ENCODE measurements around the gene AXIN1.
"Not testable (repeated sequence)": the region's sequence is repeated elsewhere in the genome, so short reads cannot be mapped to it uniquely, and the experiment has no call there.

AXIN1 gene

GRCh38 chr16:261031-261691, 91.4 kb downstream of the AXIN1 start:
- no peak overlapping the region for H3K4me3 ChIP-seq (ENCODE audit: low read length)
- no peak overlapping the region for H3K9ac ChIP-seq (ENCODE audit: low read length)
- H3K4me1 ChIP-seq (ENCODE audit: control insufficient read depth, insufficient read depth, low read length) = no peaks in the 10 kb centered on the region
- H3K27me3 ChIP-seq (replicated peaks; ENCODE audit: control insufficient read depth, insufficient read depth, low read length) = no peaks in the 10 kb centered on the region
- peaks cover 58% of the 10 kb centered on the region for H3K36me3 ChIP-seq (ENCODE audit: control insufficient read depth, insufficient read depth, low read length, severe bottlenecking)
- no peaks in the 10 kb centered on the region for H3K9me3 ChIP-seq (ENCODE audit: control insufficient read depth, low read length)
- no peak for DNase-seq (ENCODE audit: low read depth)

- DNase-seq (ENCODE audit: low read depth) = no peak
- no peaks in the 10 kb centered on the region for H3K4me1 ChIP-seq (ENCODE audit: control insufficient read depth, insufficient read depth, low read length)
- H3K9ac ChIP-seq (ENCODE audit: low read length) = no peak overlapping the region
- H3K4me3 ChIP-seq (ENCODE audit: low read length) = no peak overlapping the region
- no peaks in the 10 kb centered on the region for H3K27me3 ChIP-seq (replicated peaks; ENCODE audit: control insufficient read depth, insufficient read depth, low read length)
- H3K36me3 ChIP-seq (ENCODE audit: control insufficient read depth, insufficient read depth, low read length, severe bottlenecking) = peaks cover 66% of the 10 kb centered on the region
- H3K9me3 ChIP-seq (ENCODE audit: control insufficient read depth, low read length) = no peaks in the 10 kb centered on the region
Measured at GRCh38 chr16:260326-260725, 92.2 kb downstream of the AXIN1 start.

- Histone ChIP-seq H3K4me3 (ENCODE audit: low read length) (no peak overlapping the region), H3K36me3 (ENCODE audit: control insufficient read depth, insufficient read depth, low read length, severe bottlenecking) (peaks cover 67% of the 10 kb centered on the region), H3K27me3 (replicated peaks; ENCODE audit: control insufficient read depth, insufficient read depth, low read length) (no peaks in the 10 kb centered on the region), H3K9me3 (ENCODE audit: control insufficient read depth, low read length) (no peaks in the 10 kb centered on the region), H3K9ac (ENCODE audit: low read length) (no peak overlapping the region), H3K4me1 (ENCODE audit: control insufficient read depth, insufficient read depth, low read length) (no peaks in the 10 kb centered on the region)
- DNase-seq (ENCODE audit: low read depth) = no peak
Measured at GRCh38 chr16:259814-260253, 92.7 kb downstream of the AXIN1 start.

GRCh38 chr16:259226-259625, 93.3 kb downstream of the AXIN1 start:
- DNase-seq (ENCODE audit: low read depth) = no peak
- Histone ChIP-seq H3K9ac (ENCODE audit: low read length) (no peak overlapping the region), H3K9me3 (ENCODE audit: control insufficient read depth, low read length) (no peaks in the 10 kb centered on the region), H3K4me3 (ENCODE audit: low read length) (no peak overlapping the region), H3K4me1 (ENCODE audit: control insufficient read depth, insufficient read depth, low read length) (no peaks in the 10 kb centered on the region), H3K36me3 (ENCODE audit: control insufficient read depth, insufficient read depth, low read length, severe bottlenecking) (peaks cover 66% of the 10 kb centered on the region), H3K27me3 (replicated peaks; ENCODE audit: control insufficient read depth, insufficient read depth, low read length) (no peaks in the 10 kb centered on the region)

- H3K36me3 ChIP-seq (ENCODE audit: control insufficient read depth, insufficient read depth, low read length, severe bottlenecking) = peaks cover 62% of the 10 kb centered on the region
- H3K27me3 ChIP-seq (replicated peaks; ENCODE audit: control insufficient read depth, insufficient read depth, low read length); H3K9me3 ChIP-seq (ENCODE audit: control insufficient read depth, low read length); H3K9ac ChIP-seq (ENCODE audit: low read length); H3K4me3 ChIP-seq (ENCODE audit: low read length); DNase-seq (ENCODE audit: low read depth); H3K4me1 ChIP-seq (ENCODE audit: control insufficient read depth, insufficient read depth, low read length): not testable (repeated sequence)
Measured at GRCh38 chr16:258091-258490, 94.4 kb downstream of the AXIN1 start.

- Histone ChIP-seq H3K9me3 (ENCODE audit: control insufficient read depth, low read length) (no peaks in the 10 kb centered on the region), H3K9ac (ENCODE audit: low read length) (no peak overlapping the region), H3K36me3 (ENCODE audit: control insufficient read depth, insufficient read depth, low read length, severe bottlenecking) (peaks cover 55% of the 10 kb centered on the region), H3K4me1 (ENCODE audit: control insufficient read depth, insufficient read depth, low read length) (no peaks in the 10 kb centered on the region), H3K4me3 (ENCODE audit: low read length) (no peak overlapping the region), H3K27me3 (replicated peaks; ENCODE audit: control insufficient read depth, insufficient read depth, low read length) (no peaks in the 10 kb centered on the region)
- no peak for DNase-seq (ENCODE audit: low read depth)
Measured at GRCh38 chr16:255183-255582, 97.3 kb downstream of the AXIN1 start.

GRCh38 chr16:254461-254860, 98.1 kb downstream of the AXIN1 start:
- DNase-seq (ENCODE audit: low read depth) = no peak
- Histone ChIP-seq H3K4me1 (ENCODE audit: control insufficient read depth, insufficient read depth, low read length) (no peaks in the 10 kb centered on the region), H3K4me3 (ENCODE audit: low read length) (no peak overlapping the region), H3K36me3 (ENCODE audit: control insufficient read depth, insufficient read depth, low read length, severe bottlenecking) (peaks cover 50% of the 10 kb centered on the region), H3K27me3 (replicated peaks; ENCODE audit: control insufficient read depth, insufficient read depth, low read length) (no peaks in the 10 kb centered on the region), H3K9me3 (ENCODE audit: control insufficient read depth, low read length) (no peaks in the 10 kb centered on the region), H3K9ac (ENCODE audit: low read length) (no peak overlapping the region)

- Histone ChIP-seq H3K27me3 (replicated peaks; ENCODE audit: control insufficient read depth, insufficient read depth, low read length) (no peaks in the 10 kb centered on the region), H3K9ac (ENCODE audit: low read length) (no peak overlapping the region), H3K36me3 (ENCODE audit: control insufficient read depth, insufficient read depth, low read length, severe bottlenecking) (peaks cover 47% of the 10 kb centered on the region), H3K4me1 (ENCODE audit: control insufficient read depth, insufficient read depth, low read length) (no peaks in the 10 kb centered on the region), H3K9me3 (ENCODE audit: control insufficient read depth, low read length) (no peaks in the 10 kb centered on the region), H3K4me3 (ENCODE audit: low read length) (no peak overlapping the region)
- no peak for DNase-seq (ENCODE audit: low read depth)
Measured at GRCh38 chr16:253833-254232, 98.7 kb downstream of the AXIN1 start.

- no peaks in the 10 kb centered on the region for H3K9me3 ChIP-seq (ENCODE audit: control insufficient read depth, low read length)
- no peak for DNase-seq (ENCODE audit: low read depth)
- H3K9ac ChIP-seq (ENCODE audit: low read length) = no peak overlapping the region
- H3K4me1 ChIP-seq (ENCODE audit: control insufficient read depth, insufficient read depth, low read length) = no peaks in the 10 kb centered on the region
- no peak overlapping the region for H3K4me3 ChIP-seq (ENCODE audit: low read length)
- peaks cover 47% of the 10 kb centered on the region for H3K36me3 ChIP-seq (ENCODE audit: control insufficient read depth, insufficient read depth, low read length, severe bottlenecking)
- H3K27me3 ChIP-seq (replicated peaks; ENCODE audit: control insufficient read depth, insufficient read depth, low read length) = no peaks in the 10 kb centered on the region
Measured at GRCh38 chr16:252366-253337, 99.9 kb downstream of the AXIN1 start.

- Histone ChIP-seq H3K9ac (ENCODE audit: low read length) (no peak overlapping the region), H3K4me3 (ENCODE audit: low read length) (no peak overlapping the region)
- no peak for DNase-seq (ENCODE audit: low read depth)
Measured at GRCh38 chr16:249431-249830, 103.1 kb downstream of the AXIN1 start.

GRCh38 chr16:247027-247426, 105.5 kb downstream of the AXIN1 start:
- peaks cover 4% of the 10 kb centered on the region for H3K4me1 ChIP-seq (ENCODE audit: control insufficient read depth, insufficient read depth, low read length)
- H3K36me3 ChIP-seq (ENCODE audit: control insufficient read depth, insufficient read depth, low read length, severe bottlenecking) = peaks cover 16% of the 10 kb centered on the region
- DNase-seq (ENCODE audit: low read depth) = no peak
- H3K27me3 ChIP-seq (replicated peaks; ENCODE audit: control insufficient read depth, insufficient read depth, low read length) = no peaks in the 10 kb centered on the region
- no peak overlapping the region for H3K4me3 ChIP-seq (ENCODE audit: low read length)
- no peak overlapping the region for H3K9ac ChIP-seq (ENCODE audit: low read length)
- H3K9me3 ChIP-seq (ENCODE audit: control insufficient read depth, low read length) = no peaks in the 10 kb centered on the region

More at GRCh38 chr16:249431-249830, 103.1 kb downstream of the AXIN1 start:
- Histone ChIP-seq H3K4me1 (ENCODE audit: control insufficient read depth, insufficient read depth, low read length) (peaks cover under 1% of the 10 kb centered on the region), H3K36me3 (ENCODE audit: control insufficient read depth, insufficient read depth, low read length, severe bottlenecking) (peaks cover 34% of the 10 kb centered on the region), H3K27me3 (replicated peaks; ENCODE audit: control insufficient read depth, insufficient read depth, low read length) (no peaks in the 10 kb centered on the region), H3K9me3 (ENCODE audit: control insufficient read depth, low read length) (no peaks in the 10 kb centered on the region)
